Stimulated activated CD4-positive, alpha-beta T cell treated with anti-CD3 and anti-CD28 coated beads, Interleukin-12 subunit alpha, Interleukin-12 subunit beta, amount 100 ng/mL, for 4 hours (primary cell): ENCODE measurements around the gene CPED1.
"Not testable (repeated sequence)": the region's sequence is repeated elsewhere in the genome, so short reads cannot be mapped to it uniquely, and the experiment has no call there.

ENCODE experiments used
- DNase-seq: peaks from one replicate; pipeline ENCODE4 v3.0.0-alpha.2; 2020

The CPED1 gene

GRCh38 chr7:121267612-121268011 lies 279.1 kb downstream of the CPED1 start:
- DNase-seq, result no peak

- no peak for DNase-seq
Observed at GRCh38 chr7:121269798-121270197, 281.3 kb downstream of the CPED1 start.

GRCh38 chr7:121271098-121271497 lies 282.6 kb downstream of the CPED1 start:
- DNase-seq, result no peak

GRCh38 chr7:121271916-121272315 lies 283.4 kb downstream of the CPED1 start:
- no peak for DNase-seq

GRCh38 chr7:121272676-121273075 lies 284.2 kb downstream of the CPED1 start:
- DNase-seq, result no peak

GRCh38 chr7:121273467-121274167 lies 285.1 kb downstream of the CPED1 start:
- no peak for DNase-seq

- no peak for DNase-seq
Observed at GRCh38 chr7:121274467-121274866, 286.0 kb downstream of the CPED1 start.

DNA sequence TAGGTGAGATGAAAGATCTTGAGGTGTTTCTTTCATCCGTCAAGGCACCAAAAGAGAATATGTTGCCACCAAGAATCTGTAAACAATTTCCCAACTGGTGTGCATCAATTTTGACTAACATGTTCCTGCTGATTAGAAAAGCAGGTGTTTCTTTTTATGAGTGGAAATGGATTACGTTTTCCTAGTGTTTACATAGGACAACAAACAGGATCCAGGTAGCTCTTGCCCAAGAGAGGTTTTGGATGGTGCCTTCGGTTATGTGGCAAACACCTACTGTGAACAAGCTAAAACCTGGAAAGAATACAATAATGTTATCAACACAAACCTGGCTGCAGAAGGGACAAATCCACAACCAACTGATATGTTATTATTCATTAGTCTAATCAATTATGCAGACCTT lies 286.7 kb downstream of the CPED1 start:
- no peak for DNase-seq

DNA sequence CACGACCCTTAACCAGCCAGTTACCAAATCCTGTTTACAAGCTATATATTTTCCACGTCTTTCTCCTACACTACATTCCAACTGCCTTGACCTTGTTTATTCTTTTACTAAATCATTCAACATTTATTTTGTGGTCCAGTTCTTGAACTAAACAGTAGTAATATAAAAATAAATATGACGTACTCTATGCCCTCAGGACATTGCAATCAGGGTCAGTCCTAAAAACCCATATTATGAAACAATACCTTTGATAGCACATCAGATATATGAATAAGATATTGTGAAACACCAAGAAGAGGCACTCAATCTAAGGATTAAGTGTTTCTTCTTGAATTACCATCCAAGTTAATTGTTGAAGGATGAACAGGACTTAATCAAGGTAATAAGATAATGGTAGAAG lies 287.8 kb downstream of the CPED1 start:
- no peak for DNase-seq

- DNase-seq, result no peak
Observed at GRCh38 chr7:121278120-121279021, 289.9 kb downstream of the CPED1 start.

GRCh38 chr7:121279060-121279620 lies 290.6 kb downstream of the CPED1 start:
- DNase-seq, result no peak

DNA sequence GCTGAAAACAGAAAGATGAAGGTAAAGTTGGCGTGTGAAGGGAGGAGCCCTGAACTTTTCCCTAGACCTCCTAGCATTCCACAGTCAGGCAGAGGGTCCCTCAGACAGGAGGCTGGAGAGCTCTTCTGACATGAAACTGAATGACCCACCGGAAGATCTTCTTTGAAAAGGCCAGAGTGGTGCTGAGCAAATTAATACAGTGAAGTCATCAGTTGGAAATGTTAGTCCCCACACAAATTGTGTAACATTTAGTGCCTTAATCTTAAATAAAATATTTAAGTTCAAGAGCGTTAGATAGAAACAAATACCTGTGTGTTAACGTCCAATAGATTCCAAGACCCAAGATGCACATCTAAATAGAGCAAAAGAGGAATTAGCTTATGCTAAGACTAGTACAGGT lies 291.3 kb downstream of the CPED1 start:
- DNase-seq, result no peak

DNA sequence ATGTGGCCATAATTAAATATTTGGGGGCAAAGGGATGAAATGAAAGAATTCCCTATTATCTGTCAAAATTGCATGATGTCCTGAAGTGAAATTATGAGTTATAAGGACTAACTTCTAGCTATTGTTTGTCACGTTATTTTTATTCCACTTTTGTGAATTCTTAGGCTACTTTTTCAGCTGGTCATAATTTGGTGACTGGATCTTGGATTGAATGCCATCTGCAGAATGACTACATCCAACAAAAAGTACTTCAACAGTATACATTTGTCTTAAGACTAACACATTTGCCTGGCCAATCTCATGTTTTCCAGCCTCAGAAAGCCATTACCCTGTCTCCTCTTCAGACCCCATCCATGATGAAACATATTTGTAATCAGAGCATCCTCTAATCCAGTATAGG lies 292.1 kb downstream of the CPED1 start:
- DNase-seq, result no peak

DNA sequence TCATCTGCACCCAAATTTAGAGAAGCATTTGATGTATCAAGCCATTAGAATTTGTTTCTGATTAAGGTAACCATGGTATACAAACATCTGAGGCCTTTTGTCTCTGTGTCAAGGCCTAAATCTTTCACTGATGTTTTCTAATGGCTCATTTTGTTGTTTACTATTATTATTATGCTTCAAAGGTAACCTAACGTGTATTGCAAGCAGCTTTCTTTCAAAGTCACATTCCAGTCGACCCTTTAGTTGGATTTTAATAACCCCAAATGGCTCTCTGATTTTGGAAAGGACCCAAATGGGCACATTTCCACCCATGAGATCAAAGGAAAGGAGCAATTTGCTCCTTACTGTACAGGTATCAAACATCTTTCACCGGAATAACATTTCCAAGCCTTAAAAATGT lies 293.6 kb downstream of the CPED1 start:
- no peak for DNase-seq

GRCh38 chr7:121285066-121285667 lies 296.7 kb downstream of the CPED1 start:
- DNase-seq, result no peak

- DNase-seq, result no peak
Observed at GRCh38 chr7:121286186-121286585, 297.7 kb downstream of the CPED1 start.

DNA sequence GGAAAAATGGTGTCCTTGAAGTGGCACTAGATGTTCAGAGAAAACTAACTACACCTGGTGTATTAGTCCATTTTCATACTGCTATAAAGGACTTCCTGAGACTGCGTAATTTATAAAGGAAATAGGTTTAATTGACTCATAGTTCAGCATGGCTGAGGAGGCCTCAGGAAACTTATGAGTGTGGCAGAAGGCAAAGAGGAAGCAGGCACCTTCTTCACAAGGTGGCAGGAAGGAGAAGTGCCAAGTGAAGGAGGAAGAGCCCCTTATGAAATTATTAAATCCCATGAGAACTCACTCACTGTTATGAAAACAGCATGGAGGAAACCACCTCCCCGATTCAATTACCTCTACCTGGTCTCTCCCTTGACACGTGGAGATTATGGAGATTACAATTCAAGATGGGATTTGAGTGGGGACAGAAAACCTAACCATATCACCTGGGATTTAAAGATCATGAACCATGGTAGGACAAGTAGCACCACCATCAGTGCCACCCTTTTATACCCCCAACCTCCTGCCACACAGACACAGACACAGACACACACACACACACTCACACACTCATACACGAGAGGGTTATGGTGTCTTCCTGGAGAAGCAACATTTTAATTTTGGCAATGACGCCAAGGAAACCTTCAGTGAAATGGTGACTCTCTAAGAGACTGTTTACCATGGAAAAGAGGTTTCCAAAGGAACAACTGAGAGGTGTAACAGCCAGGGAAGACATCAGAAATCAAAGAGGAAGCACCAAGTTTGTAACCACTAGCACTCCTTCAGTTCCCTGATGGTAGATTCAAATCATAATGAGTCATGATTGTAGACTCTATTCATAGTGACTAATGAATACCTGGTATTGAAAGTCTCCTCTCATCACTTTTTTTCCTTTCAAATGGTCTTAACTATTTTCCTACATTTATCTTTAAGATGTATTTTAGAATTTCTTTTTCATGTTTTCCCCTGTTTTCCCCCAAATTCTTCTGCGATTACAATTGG lies 298.5 kb downstream of the CPED1 start:
- no peak for DNase-seq

DNA sequence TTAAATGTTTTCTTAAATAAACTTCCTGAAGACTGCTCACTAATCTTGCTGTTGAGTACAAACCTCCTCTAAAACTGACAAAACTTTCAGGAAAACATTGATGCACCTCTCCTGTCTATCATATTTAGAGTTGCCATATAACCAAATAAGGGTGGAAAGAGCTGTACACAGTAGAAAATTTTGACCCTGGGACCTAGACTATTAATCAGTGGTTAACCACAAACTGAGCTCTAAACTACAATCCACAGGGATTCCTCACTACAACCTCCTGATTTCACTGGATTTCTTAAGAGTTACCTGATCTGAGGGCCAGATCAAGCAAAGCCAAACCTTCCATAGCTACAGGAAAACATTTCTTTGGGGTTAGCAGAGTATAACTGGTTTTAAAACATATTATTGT lies 300.4 kb downstream of the CPED1 start:
- DNase-seq, result no peak

- DNase-seq, result not testable (repeated sequence)
Observed at GRCh38 chr7:121289930-121290329, 301.4 kb downstream of the CPED1 start.

GRCh38 chr7:121294448-121294992 lies 306.0 kb downstream of the CPED1 start:
- no peak for DNase-seq

DNA sequence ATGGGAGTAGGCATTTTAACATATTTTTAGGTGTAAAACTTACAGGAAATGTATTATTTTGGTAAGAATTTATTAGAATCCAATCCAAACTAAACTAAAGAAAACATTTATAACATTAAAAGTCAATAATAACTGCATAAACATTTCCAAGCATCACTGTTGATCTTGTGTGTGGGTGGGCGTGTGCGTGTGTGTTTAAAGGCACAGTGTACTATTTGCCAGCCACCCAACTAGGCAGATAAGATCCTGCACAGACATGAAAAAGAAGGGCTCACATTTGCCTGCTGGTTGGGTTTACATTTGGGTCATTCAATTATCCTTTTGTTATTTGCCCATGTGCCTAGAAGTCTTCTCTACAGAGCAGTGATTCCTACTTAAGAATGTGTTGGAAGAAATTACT lies 309.3 kb downstream of the CPED1 start:
- no peak for DNase-seq

DNA sequence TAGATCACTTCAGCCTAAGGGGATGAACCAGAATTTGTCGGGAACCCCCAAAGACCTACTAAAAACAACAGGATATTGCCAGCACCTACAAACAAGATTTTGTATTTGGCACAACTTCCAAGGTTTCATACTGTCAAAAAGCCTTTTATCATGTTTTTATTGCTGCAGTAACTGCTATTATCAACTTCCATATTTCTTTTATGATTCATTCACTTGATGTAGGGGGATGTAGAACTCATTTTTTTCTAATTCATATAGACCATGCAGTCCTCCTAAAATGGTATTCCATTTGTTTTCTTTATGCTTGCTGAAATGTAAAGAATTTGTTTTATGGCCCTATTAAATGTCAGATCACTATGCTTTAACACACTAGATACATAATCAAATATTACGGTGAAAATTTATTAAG lies 310.3 kb downstream of the CPED1 start:
- DNase-seq, result no peak
